ENCODE measurements around the gene CGB3. TPM values are rescaled to one million over a fixed set of nuclear protein-coding genes. Genes with fewer than 3 reads are reported as not detected.

Gene CGB3
- total RNA-seq, 2 experiments from 2014 or later: not detected

DNA sequence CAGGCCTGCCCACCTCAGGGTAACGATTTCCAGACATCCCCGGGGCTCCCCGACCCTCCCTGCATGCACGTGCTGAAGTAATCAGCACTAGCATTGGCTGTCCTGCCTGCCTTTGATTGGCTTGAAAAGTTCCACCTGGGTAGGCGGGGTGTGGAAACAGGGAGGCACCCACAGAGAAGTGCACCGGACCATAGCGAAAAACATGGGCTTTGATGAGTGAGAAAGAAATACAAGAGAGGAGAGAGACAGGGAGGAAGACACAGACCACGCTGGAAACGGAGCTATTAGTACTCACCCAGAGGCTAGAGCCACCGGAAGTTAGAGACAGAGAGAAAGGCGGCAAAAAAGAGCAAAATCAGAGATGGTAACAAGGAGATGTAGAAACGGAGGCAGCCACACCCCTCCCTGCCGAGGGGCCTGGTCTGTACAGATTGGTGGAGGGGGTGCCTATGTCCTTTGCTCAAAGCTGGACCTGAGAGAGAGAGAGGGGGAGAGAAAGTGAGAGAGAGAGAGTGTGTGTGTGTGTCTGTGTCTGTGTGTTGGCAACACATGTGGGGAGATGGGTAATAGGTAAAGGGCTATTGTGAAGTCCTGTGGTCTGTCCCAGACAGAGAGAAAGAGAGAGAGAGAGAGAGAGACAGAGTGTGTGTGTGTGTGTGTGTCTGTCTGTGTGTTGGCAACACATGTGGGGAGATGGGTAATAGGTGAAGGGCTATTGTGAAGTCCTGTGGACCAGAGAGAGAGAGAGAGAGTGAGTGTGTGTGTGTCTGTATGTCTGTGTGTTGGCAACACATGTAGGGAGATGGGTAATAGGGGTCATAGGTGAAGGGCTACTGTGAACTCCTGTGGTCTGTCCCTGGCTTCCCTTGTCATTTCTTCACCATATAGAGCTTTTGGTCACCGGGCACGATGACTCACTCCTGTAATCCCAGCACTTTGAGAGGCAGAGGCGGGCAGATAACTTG, 2.9 kb downstream of the CGB3 start:
- ChIA-PET POLR2A (interaction anchor here (1.6 kb wide), 1 partner anchor 28 kb away, joined by 5 read pairs; the partner anchor contains the start of genes GYS1 and RUVBL2), CTCF (ENCODE audit: unreplicated experiment) (no interaction called here)
- Histone ChIP-seq H3K4me3 (ENCODE audit: low read depth, low read length, poor library complexity, severe bottlenecking) (no peak overlapping the region), H3K27ac (ENCODE audit: low read depth, low read length, poor library complexity, severe bottlenecking) (peak overlapping the region; percentile 1), H3K9me3 (ENCODE audit: low read length) (no peaks in the 10 kb centered on the region), H2AFZ (ENCODE audit: low read length) (peak overlapping the region; percentile 17; the same call in 1 of the 2 replicates), H3K36me3 (ENCODE audit: insufficient read depth, low read length) (peaks cover 3% of the 10 kb centered on the region), H4K20me1 (ENCODE audit: insufficient read depth, low read length) (no peaks in the 10 kb centered on the region), H3K4me1 (ENCODE audit: insufficient read depth, low read length, poor library complexity, severe bottlenecking) (peaks cover 43% of the 10 kb centered on the region), H3K9me2 (ENCODE audit: insufficient read depth, low read length) (no peaks in the 10 kb centered on the region), H3K79me2 (ENCODE audit: insufficient read depth, low read depth, low read length) (no peaks in the 10 kb centered on the region), H3K4me2 (ENCODE audit: low read length) (peak overlapping the region; percentile 17)
- TF ChIP-seq, protein P1, sequence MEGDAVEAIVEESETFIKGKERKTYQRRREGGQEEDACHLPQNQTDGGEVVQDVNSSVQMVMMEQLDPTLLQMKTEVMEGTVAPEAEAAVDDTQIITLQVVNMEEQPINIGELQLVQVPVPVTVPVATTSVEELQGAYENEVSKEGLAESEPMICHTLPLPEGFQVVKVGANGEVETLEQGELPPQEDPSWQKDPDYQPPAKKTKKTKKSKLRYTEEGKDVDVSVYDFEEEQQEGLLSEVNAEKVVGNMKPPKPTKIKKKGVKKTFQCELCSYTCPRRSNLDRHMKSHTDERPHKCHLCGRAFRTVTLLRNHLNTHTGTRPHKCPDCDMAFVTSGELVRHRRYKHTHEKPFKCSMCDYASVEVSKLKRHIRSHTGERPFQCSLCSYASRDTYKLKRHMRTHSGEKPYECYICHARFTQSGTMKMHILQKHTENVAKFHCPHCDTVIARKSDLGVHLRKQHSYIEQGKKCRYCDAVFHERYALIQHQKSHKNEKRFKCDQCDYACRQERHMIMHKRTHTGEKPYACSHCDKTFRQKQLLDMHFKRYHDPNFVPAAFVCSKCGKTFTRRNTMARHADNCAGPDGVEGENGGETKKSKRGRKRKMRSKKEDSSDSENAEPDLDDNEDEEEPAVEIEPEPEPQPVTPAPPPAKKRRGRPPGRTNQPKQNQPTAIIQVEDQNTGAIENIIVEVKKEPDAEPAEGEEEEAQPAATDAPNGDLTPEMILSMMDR (conservative IDR thresholded peaks at IDR 0.05; ENCODE audit: low read length): no peak
- TF ChIP-seq EZH2phosphoT487 (IDR thresholded peaks at IDR 0.05; ENCODE audit: borderline replicate concordance, low read depth, low read length): no peak
- no TSS peak for BruUV-seq (replicated peaks)
- intact Hi-C loops (cut with micrococcal nuclease; ENCODE audit: unreplicated experiment): no loop called here
- peak; percentile 54 for DNase-seq (ENCODE audit: low spot score)

DNA sequence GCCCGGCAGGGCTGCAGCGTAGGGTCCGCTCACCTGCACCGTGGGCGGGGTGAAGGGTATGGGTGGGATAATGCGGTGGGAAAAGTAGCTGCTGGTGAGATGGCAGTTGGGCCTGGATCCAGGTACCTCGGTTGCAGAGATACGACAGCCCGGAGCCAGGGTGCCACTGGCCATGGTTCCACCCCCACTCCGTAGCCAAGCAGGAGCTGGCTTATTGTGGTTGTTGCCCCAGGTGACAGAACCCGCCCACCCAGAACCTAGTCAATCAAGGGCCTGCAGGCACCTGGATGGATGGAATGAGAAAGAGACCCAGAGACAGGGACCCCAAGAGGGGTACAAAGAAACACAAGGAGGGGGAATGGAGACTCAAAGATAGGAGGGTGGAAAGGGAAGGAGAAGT, 3.8 kb downstream of the CGB3 start:
- no TSS peak for BruUV-seq (replicated peaks)
- Histone ChIP-seq H3K4me1 (ENCODE audit: insufficient read depth, low read length, poor library complexity, severe bottlenecking) (peaks cover 43% of the 10 kb centered on the region), H2AFZ (ENCODE audit: low read length) (no peak overlapping the region), H3K27ac (ENCODE audit: low read depth, low read length, poor library complexity, severe bottlenecking) (no peak overlapping the region), H3K9me2 (ENCODE audit: insufficient read depth, low read length) (no peaks in the 10 kb centered on the region), H3K36me3 (ENCODE audit: insufficient read depth, low read length) (peaks cover 11% of the 10 kb centered on the region), H3K4me3 (ENCODE audit: low read depth, low read length, poor library complexity, severe bottlenecking) (no peak overlapping the region), H3K9me3 (ENCODE audit: low read length) (no peaks in the 10 kb centered on the region), H3K4me2 (ENCODE audit: low read length) (peak overlapping the region; percentile 17; the same call in 1 of the 2 replicates), H3K79me2 (ENCODE audit: insufficient read depth, low read depth, low read length) (no peaks in the 10 kb centered on the region), H4K20me1 (ENCODE audit: insufficient read depth, low read length) (no peaks in the 10 kb centered on the region)
- TF ChIP-seq, protein P1 (conservative IDR thresholded peaks at IDR 0.05; ENCODE audit: low read length): no peak
- no peak for TF ChIP-seq EZH2phosphoT487 (IDR thresholded peaks at IDR 0.05; ENCODE audit: borderline replicate concordance, low read depth, low read length)
- intact Hi-C loops (cut with micrococcal nuclease; ENCODE audit: unreplicated experiment): no loop called here
- ChIA-PET POLR2A (interaction anchor here (1.1 to 1.6 kb wide), 2 partner anchors 27 to 54 kb away, joined by 3 to 5 read pairs; partner anchors contain the start of genes GYS1 and RUVBL2), CTCF (ENCODE audit: unreplicated experiment) (no interaction called here)
- no peak for DNase-seq (ENCODE audit: low spot score)
